GM12878 (cell line): ENCODE measurements around the gene PFKL. TPM values are rescaled to one million over a fixed set of nuclear protein-coding genes. Genes with fewer than 3 reads are reported as not detected.

ENCODE experiments used
- ATAC-seq: fragments of 200-7000 bp; cut with Tn5 transposase; 3 replicates; pipeline ENCODE4 v1.9.1; 2020; ENCODE audit warnings: mild to moderate bottlenecking, moderate library complexity
- BruUV-seq: library from RNA; stranded (reverse); fragments of 400-500 nt; replicated peaks from 2 replicates; lab custom pipeline; 2021; lab: Mats Ljungman, UMichigan
- CTCF ChIA-PET: fragments of 300-600 bp; sonication (Branson Sonifier 250); formaldehyde crosslinking; extraction: SDS; loops from one replicate; lab custom pipeline; 2021; ENCODE audit warnings: inconsistent platforms; lab: Yijun Ruan, JAX
- POLR2A ChIA-PET: fragments of 350-600 bp; formaldehyde crosslinking; extraction: SDS; loops from one replicate; lab custom pipeline; 2021; ENCODE audit warnings: inconsistent platforms; lab: Charles Lee
- RAD21 ChIA-PET: fragments of 300-600 bp; sonication (Branson Sonifier 250); formaldehyde crosslinking; loops from one replicate; lab custom pipeline; 2023; ENCODE audit warnings: antibody characterized with exemption; ENCODE audit not compliant: unreplicated experiment; lab: Charles Lee
- SMC1A ChIA-PET: fragments of 300-600 bp; sonication (Branson Sonifier 250); formaldehyde crosslinking; loops from one replicate; lab custom pipeline; 2023; ENCODE audit not compliant: unreplicated experiment, uncharacterized antibody; lab: Charles Lee
- DNase-seq: peaks from one replicate; pipeline ENCODE4 v3.0.0-alpha.2; 2011; ENCODE audit warnings: low read depth, low spot score
- FAIRE-seq: peaks from 3 replicates; lab custom pipeline; 2011; peaks lifted over from hg19 to GRCh38; lab: Jason Lieb, UNC
- H2AFZ ChIP-seq: 2 replicates; pipeline ENCODE4 v1.6.0; 2011; ENCODE audit warnings: low read depth, low read length, control low read depth; ENCODE audit not compliant: control insufficient read depth
- H3K27ac ChIP-seq: 2 replicates; pipeline ENCODE4 v1.5.1; 2011; ENCODE audit warnings: control low read depth; ENCODE audit not compliant: control insufficient read depth, insufficient read depth
- H3K27me3 ChIP-seq, 2 experiments: replicated peaks in 1 of 2; 2 replicates each; pipeline versions ENCODE4 v1.6.0 to v1.6.1; 2011; ENCODE audit warnings: low read length in 1 of 2; ENCODE audit not compliant: control insufficient read depth in 2 of 2, insufficient read depth in 2 of 2
- H3K36me3 ChIP-seq, 2 experiments: 2 replicates each; pipeline ENCODE4 v1.5.1; 2011; ENCODE audit warnings: low read length in 1 of 2; ENCODE audit not compliant: control insufficient read depth in 2 of 2, insufficient read depth in 2 of 2
- H3K4me1 ChIP-seq: 2 replicates; pipeline ENCODE4 v1.6.1; 2011; ENCODE audit warnings: mild to moderate bottlenecking, low read length, moderate library complexity, mixed read lengths; ENCODE audit not compliant: control insufficient read depth, insufficient read depth
- H3K4me2 ChIP-seq: 2 replicates; pipeline ENCODE4 v1.6.0; 2011; ENCODE audit warnings: control low read depth; ENCODE audit not compliant: control insufficient read depth, insufficient read depth
- H3K4me3 ChIP-seq: fragments of 200-600 bp; sonication (generic); 2 replicates; pipeline ENCODE4 v1.5.1; 2016
- H3K79me2 ChIP-seq: 2 replicates; pipeline ENCODE4 v1.6.0; 2011; ENCODE audit warnings: low read length; ENCODE audit not compliant: control insufficient read depth, insufficient read depth
- H3K9ac ChIP-seq: 2 replicates; pipeline ENCODE4 v1.8.0; 2011; ENCODE audit warnings: low read length, control low read depth, mixed read lengths; ENCODE audit not compliant: control insufficient read depth, insufficient read depth
- H3K9me3 ChIP-seq: replicated peaks from 3 replicates; pipeline ENCODE4 v1.5.1; 2011; ENCODE audit warnings: mild to moderate bottlenecking, low read length; ENCODE audit not compliant: control insufficient read depth, insufficient read depth
- H4K20me1 ChIP-seq: 2 replicates; pipeline ENCODE4 v1.6.0; 2011; ENCODE audit not compliant: control insufficient read depth, insufficient read depth
- EP300 ChIP-seq, 2 experiments: fragments of 150-350 bp in 1 of 2; IDR thresholded peaks; 2 replicates each; pipeline ENCODE4 v1.6.1; 2011 to 2012; ENCODE audit warnings: low read depth in 2 of 2, low read length in 2 of 2, borderline replicate concordance in 1 of 2, improper control_type of control experiment in 1 of 2, inconsistent platforms in 1 of 2; ENCODE audit not compliant: control insufficient read depth in 1 of 2
- MLLT1 ChIP-seq: fragments of 450-650 bp; IDR thresholded peaks from 2 replicates; pipeline ENCODE4 v1.6.1; 2016; ENCODE audit warnings: mild to moderate bottlenecking
- MTA2 ChIP-seq: fragments of 450-650 bp; IDR thresholded peaks from 2 replicates; pipeline ENCODE4 v1.6.1; 2016; ENCODE audit warnings: low read depth, mild to moderate bottlenecking, moderate library complexity
- RAD21 ChIP-seq: IDR thresholded peaks from 2 replicates; pipeline ENCODE4 v1.6.1; 2011; ENCODE audit warnings: mild to moderate bottlenecking, low read depth, low read length, moderate library complexity; ENCODE audit not compliant: insufficient read depth
- SKIL ChIP-seq: fragments of 450-650 bp; IDR thresholded peaks from 2 replicates; pipeline ENCODE4 v1.6.1; 2017; ENCODE audit warnings: mild to moderate bottlenecking, low read depth, inconsistent platforms; ENCODE audit not compliant: poor library complexity, severe bottlenecking
- SMARCA5 ChIP-seq: fragments of 450-650 bp; IDR thresholded peaks from 2 replicates; pipeline ENCODE4 v1.6.1; 2017; ENCODE audit warnings: mild to moderate bottlenecking
- TAF1 ChIP-seq: IDR thresholded peaks from 2 replicates; pipeline ENCODE4 v1.6.1; 2011; ENCODE audit warnings: mild to moderate bottlenecking, low read depth, low read length, borderline replicate concordance
- ZNF207 ChIP-seq: fragments of 450-650 bp; IDR thresholded peaks from 2 replicates; pipeline ENCODE4 v1.6.1; 2014; ENCODE audit warnings: antibody characterized with exemption, mild to moderate bottlenecking, borderline replicate concordance
- ZNF217 ChIP-seq: fragments of 450-650 bp; IDR thresholded peaks from 2 replicates; pipeline ENCODE4 v1.6.1; 2017; ENCODE audit warnings: antibody characterized with exemption, mild to moderate bottlenecking
- WGBS: methylation state at CpG from one replicate; pipeline ENCODE4 v1.1.6; 2016; ENCODE audit warnings: low lambda C conversion rate; ENCODE audit not compliant: insufficient replicate concordance, insufficient coverage; ENCODE audit errors: missing lambda C conversion rate; 5-methylcytosine and 5-hydroxymethylcytosine counted together
- in situ Hi-C: fragments of 300-500 bp; cut with MboI; formaldehyde crosslinking; loops from 9 replicates; pipeline ENCODE4 v1.14.3; 2018; ENCODE audit warnings: mixed read lengths
- intact Hi-C: fragments of 100-400 bp; cut with micrococcal nuclease; formaldehyde crosslinking; loops from one replicate; pipeline ENCODE4 v1.14.2; 2022; ENCODE audit not compliant: unreplicated experiment
- polyA plus RNA-seq, 11 experiments: library from polyadenylated mRNA; depleted of rRNA in 4 of 11; unstranded in 6 of 11; stranded (reverse) in 5 of 11; fragments of >200 nt; fragmentation: Nextera tagmentation in 4 of 11; fragmentation: Illumina TruSeq in 1 of 11; extraction: Ambion mirVana in 4 of 11; extraction: Trizol in 1 of 11; gene quantifications; 1 replicate in 1 of 11; 2 replicates in 10 of 11; pipeline versions ENCODE4 v1.2.1 to v1.2.3, GENCODE V29; 2011 to 2016; ENCODE audit warnings: inconsistent platforms in 2 of 11, missing spikeins in 2 of 11, low read depth in 1 of 11
- total RNA-seq, 4 experiments: library from RNA; depleted of rRNA in 3 of 4; stranded (reverse); fragments of >200 nt in 3 of 4; fragmentation: Illumina TruSeq in 1 of 4; extraction: Trizol in 1 of 4; gene quantifications; 2 replicates each; pipeline versions ENCODE4 v1.2.1 to v1.2.3, GENCODE V29; 2013 to 2021
- TF ChIP-seq, protein P1 (sequence below): IDR thresholded peaks from 2 replicates; pipeline ENCODE4 v1.6.1; 2012; ENCODE audit warnings: improper control_type of control experiment, low read depth, low read length; ENCODE audit not compliant: insufficient replicate concordance
- TF ChIP-seq, protein P2 (sequence below): IDR thresholded peaks from 2 replicates; pipeline ENCODE4 v1.6.1; 2011; ENCODE audit warnings: low read depth, mild to moderate bottlenecking, low read length, moderate library complexity, borderline replicate concordance; ENCODE audit errors: extremely low read depth

The PFKL gene
- total and polyA plus RNA-seq, 10 of the 15 experiments (the other 5 are each of a cell fraction or from before 2014, with no cell fraction given): 1.2 to 192 (median 112) TPM

- ChIA-PET POLR2A (interaction anchor here (0.7 kb wide), 1 partner anchor 477 kb away, joined by 5 read pairs; no protein-coding TSS in a partner anchor), SMC1A (interaction anchor here (1.2 to 1.8 kb wide), 2 partner anchors 11 to 29 kb away, joined by 3 to 11 read pairs; no protein-coding TSS in a partner anchor), CTCF (interaction anchor here (0.6 to 3.2 kb wide), 8 partner anchors 8 to 1510 kb away, joined by 3 to 15 read pairs (median 5); partner anchors contain the start of gene PFKL), RAD21 (interaction anchor here (1.0 to 3.0 kb wide), 3 partner anchors 19 to 77 kb away, joined by 3 to 27 read pairs (median 3); no protein-coding TSS in a partner anchor)
- ATAC-seq (peak; percentile 91), DNase-seq (peak; percentile 5), FAIRE-seq (no peak)
- no peaks in the 10 kb centered on the region for H3K27me3 ChIP-seq
- H3K4me3 ChIP-seq: no peak overlapping the region
- no peak overlapping the region for H3K9ac ChIP-seq
- no peaks in the 10 kb centered on the region for H4K20me1 ChIP-seq
- no TSS peak for BruUV-seq
- no peak overlapping the region for H3K4me2 ChIP-seq
- no peak overlapping the region for H2AFZ ChIP-seq
- H3K36me3 ChIP-seq: no peaks in the 10 kb centered on the region
- H3K4me1 ChIP-seq: no peaks in the 10 kb centered on the region
- in situ Hi-C loops (no loop called here), intact Hi-C loops (no loop called here)
- no peaks in the 10 kb centered on the region for H3K79me2 ChIP-seq
- H3K9me3 ChIP-seq: no peaks in the 10 kb centered on the region
- no peak overlapping the region for H3K27ac ChIP-seq
- 36% methylated on average over 19 of the region's 19 CpGs for WGBS
- peak; percentile 56 for TF ChIP-seq RAD21
- TF ChIP-seq ZNF207: no peak
- TF ChIP-seq, protein P1, sequence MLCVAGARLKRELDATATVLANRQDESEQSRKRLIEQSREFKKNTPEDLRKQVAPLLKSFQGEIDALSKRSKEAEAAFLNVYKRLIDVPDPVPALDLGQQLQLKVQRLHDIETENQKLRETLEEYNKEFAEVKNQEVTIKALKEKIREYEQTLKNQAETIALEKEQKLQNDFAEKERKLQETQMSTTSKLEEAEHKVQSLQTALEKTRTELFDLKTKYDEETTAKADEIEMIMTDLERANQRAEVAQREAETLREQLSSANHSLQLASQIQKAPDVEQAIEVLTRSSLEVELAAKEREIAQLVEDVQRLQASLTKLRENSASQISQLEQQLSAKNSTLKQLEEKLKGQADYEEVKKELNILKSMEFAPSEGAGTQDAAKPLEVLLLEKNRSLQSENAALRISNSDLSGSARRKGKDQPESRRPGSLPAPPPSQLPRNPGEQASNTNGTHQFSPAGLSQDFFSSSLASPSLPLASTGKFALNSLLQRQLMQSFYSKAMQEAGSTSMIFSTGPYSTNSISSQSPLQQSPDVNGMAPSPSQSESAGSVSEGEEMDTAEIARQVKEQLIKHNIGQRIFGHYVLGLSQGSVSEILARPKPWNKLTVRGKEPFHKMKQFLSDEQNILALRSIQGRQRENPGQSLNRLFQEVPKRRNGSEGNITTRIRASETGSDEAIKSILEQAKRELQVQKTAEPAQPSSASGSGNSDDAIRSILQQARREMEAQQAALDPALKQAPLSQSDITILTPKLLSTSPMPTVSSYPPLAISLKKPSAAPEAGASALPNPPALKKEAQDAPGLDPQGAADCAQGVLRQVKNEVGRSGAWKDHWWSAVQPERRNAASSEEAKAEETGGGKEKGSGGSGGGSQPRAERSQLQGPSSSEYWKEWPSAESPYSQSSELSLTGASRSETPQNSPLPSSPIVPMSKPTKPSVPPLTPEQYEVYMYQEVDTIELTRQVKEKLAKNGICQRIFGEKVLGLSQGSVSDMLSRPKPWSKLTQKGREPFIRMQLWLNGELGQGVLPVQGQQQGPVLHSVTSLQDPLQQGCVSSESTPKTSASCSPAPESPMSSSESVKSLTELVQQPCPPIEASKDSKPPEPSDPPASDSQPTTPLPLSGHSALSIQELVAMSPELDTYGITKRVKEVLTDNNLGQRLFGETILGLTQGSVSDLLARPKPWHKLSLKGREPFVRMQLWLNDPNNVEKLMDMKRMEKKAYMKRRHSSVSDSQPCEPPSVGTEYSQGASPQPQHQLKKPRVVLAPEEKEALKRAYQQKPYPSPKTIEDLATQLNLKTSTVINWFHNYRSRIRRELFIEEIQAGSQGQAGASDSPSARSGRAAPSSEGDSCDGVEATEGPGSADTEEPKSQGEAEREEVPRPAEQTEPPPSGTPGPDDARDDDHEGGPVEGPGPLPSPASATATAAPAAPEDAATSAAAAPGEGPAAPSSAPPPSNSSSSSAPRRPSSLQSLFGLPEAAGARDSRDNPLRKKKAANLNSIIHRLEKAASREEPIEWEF: no peak
- TF ChIP-seq SKIL: no peak
- no peak for TF ChIP-seq SMARCA5
- TF ChIP-seq, protein P2, sequence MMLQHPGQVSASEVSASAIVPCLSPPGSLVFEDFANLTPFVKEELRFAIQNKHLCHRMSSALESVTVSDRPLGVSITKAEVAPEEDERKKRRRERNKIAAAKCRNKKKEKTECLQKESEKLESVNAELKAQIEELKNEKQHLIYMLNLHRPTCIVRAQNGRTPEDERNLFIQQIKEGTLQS: no peak
- TF ChIP-seq TAF1: no peak
- TF ChIP-seq ZNF217: no peak
- no peak for TF ChIP-seq EP300 (IDR thresholded peaks at IDR 0.05; ENCODE audit: borderline replicate concordance in 1 of 2, control insufficient read depth in 1 of 2, low read depth in 2 of 2, low read length in 2 of 2)
- no peak for TF ChIP-seq MTA2
- TF ChIP-seq MLLT1: 0 out of 2 replicates have a peak, but pooled peaks have one; percentile 18
Measured at GRCh38 chr21:44267655-44268142, 32.2 kb upstream of the PFKL start.
